Measurements from ENCODE around the gene UBA52. TPM values are rescaled to one million over a fixed set of nuclear protein-coding genes. Genes with fewer than 3 reads are reported as not detected.

UBA52 gene
- total and polyA plus RNA-seq, 2 of the 13 experiments (the other 11 are each of a cell fraction or from before 2014, with no cell fraction given): 959 to 1,782 TPM

- TF ChIP-seq, protein P1, sequence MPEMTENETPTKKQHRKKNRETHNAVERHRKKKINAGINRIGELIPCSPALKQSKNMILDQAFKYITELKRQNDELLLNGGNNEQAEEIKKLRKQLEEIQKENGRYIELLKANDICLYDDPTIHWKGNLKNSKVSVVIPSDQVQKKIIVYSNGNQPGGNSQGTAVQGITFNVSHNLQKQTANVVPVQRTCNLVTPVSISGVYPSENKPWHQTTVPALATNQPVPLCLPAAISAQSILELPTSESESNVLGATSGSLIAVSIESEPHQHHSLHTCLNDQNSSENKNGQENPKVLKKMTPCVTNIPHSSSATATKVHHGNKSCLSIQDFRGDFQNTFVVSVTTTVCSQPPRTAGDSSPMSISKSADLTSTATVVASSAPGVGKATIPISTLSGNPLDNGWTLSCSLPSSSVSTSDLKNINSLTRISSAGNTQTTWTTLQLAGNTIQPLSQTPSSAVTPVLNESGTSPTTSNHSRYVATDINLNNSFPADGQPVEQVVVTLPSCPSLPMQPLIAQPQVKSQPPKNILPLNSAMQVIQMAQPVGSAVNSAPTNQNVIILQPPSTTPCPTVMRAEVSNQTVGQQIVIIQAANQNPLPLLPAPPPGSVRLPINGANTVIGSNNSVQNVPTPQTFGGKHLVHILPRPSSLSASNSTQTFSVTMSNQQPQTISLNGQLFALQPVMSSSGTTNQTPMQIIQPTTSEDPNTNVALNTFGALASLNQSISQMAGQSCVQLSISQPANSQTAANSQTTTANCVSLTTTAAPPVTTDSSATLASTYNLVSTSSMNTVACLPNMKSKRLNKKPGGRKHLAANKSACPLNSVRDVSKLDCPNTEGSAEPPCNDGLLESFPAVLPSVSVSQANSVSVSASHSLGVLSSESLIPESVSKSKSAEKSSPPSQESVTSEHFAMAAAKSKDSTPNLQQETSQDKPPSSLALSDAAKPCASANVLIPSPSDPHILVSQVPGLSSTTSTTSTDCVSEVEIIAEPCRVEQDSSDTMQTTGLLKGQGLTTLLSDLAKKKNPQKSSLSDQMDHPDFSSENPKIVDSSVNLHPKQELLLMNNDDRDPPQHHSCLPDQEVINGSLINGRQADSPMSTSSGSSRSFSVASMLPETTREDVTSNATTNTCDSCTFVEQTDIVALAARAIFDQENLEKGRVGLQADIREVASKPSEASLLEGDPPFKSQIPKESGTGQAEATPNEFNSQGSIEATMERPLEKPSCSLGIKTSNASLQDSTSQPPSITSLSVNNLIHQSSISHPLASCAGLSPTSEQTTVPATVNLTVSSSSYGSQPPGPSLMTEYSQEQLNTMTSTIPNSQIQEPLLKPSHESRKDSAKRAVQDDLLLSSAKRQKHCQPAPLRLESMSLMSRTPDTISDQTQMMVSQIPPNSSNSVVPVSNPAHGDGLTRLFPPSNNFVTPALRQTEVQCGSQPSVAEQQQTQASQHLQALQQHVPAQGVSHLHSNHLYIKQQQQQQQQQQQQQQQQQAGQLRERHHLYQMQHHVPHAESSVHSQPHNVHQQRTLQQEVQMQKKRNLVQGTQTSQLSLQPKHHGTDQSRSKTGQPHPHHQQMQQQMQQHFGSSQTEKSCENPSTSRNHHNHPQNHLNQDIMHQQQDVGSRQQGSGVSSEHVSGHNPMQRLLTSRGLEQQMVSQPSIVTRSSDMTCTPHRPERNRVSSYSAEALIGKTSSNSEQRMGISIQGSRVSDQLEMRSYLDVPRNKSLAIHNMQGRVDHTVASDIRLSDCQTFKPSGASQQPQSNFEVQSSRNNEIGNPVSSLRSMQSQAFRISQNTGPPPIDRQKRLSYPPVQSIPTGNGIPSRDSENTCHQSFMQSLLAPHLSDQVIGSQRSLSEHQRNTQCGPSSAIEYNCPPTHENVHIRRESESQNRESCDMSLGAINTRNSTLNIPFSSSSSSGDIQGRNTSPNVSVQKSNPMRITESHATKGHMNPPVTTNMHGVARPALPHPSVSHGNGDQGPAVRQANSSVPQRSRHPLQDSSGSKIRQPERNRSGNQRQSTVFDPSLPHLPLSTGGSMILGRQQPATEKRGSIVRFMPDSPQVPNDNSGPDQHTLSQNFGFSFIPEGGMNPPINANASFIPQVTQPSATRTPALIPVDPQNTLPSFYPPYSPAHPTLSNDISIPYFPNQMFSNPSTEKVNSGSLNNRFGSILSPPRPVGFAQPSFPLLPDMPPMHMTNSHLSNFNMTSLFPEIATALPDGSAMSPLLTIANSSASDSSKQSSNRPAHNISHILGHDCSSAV (CRISPR knock-in tag; IDR thresholded peaks at IDR 0.05; ENCODE audit: borderline replicate concordance): peak; percentile 93; the same call in 1 of the 2 replicates
- TF ChIP-seq SP5 (CRISPR knock-in tag; IDR thresholded peaks at IDR 0.05; ENCODE audit: borderline replicate concordance, low read depth) (peak; percentile 91), NCOA1 (CRISPR knock-in tag; IDR thresholded peaks at IDR 0.05) (peak; percentile 91; the same call in 1 of the 2 replicates), ZNF788 (CRISPR knock-in tag; IDR thresholded peaks at IDR 0.05; ENCODE audit: borderline replicate concordance) (peak; percentile 97; the same call in 1 of the 2 replicates), ZNF619 (CRISPR knock-in tag; IDR thresholded peaks at IDR 0.05) (peak; percentile 93), HCFC1 (IDR thresholded peaks at IDR 0.05; ENCODE audit: low read depth, low read length) (peak; percentile 83), IKZF4 (CRISPR knock-in tag; IDR thresholded peaks at IDR 0.05; ENCODE audit: borderline replicate concordance, low read depth, not compliant biosample characterization) (no peak), ZNF7 (CRISPR knock-in tag; IDR thresholded peaks at IDR 0.05) (no peak), THAP11 (CRISPR knock-in tag; IDR thresholded peaks at IDR 0.05) (peak; percentile 96), ZNF142 (CRISPR knock-in tag; IDR thresholded peaks at IDR 0.05) (peak; percentile 44; the same call in 1 of the 2 replicates), NFRKB (IDR thresholded peaks at IDR 0.05) (no peak), YEATS2 (CRISPR knock-in tag; IDR thresholded peaks at IDR 0.05; ENCODE audit: borderline replicate concordance) (peak; percentile 98), ZNF672 (CRISPR knock-in tag; IDR thresholded peaks at IDR 0.05) (no peak), MED8 (CRISPR knock-in tag; IDR thresholded peaks at IDR 0.05; ENCODE audit: insufficient replicate concordance) (peak; percentile 60), IRF2 (CRISPR knock-in tag; IDR thresholded peaks at IDR 0.05) (peak; percentile 96), ZSCAN20 (CRISPR knock-in tag; IDR thresholded peaks at IDR 0.05; ENCODE audit: borderline replicate concordance) (0 out of 2 replicates have a peak, but pooled peaks have one; percentile 41)
Measured at GRCh38 chr19:18571564-18572344, at the start of gene UBA52 (continued).
